Trophoblast cell (in vitro differentiated cells and primary cell): Measurements from ENCODE around the gene MCMBP.
A peak's percentile ranks its signal among the peaks of the same experiment; 100 is the strongest.
"Not testable (repeated sequence)": the region's sequence is repeated elsewhere in the genome, so short reads cannot be mapped to it uniquely, and the experiment has no call there.

Experiments
- DNase-seq, 2 donors: peaks; one replicate each; pipeline ENCODE4 v3.0.0-alpha.2; 2016
- H2AFZ ChIP-seq: 2 replicates; pipeline ENCODE4 v1.6.1; 2013; ENCODE audit warnings: low read length, moderate library complexity, mild to moderate bottlenecking; ENCODE audit not compliant: insufficient read depth, poor library complexity
- H2AK5ac ChIP-seq: 2 replicates; pipeline ENCODE4 v1.6.1; 2013; ENCODE audit warnings: mild to moderate bottlenecking, low read length
- H2BK120ac ChIP-seq: 2 replicates; pipeline ENCODE4 v1.6.1; 2013; ENCODE audit warnings: low read length, mild to moderate bottlenecking, moderate library complexity; ENCODE audit not compliant: insufficient read depth, poor library complexity
- H2BK12ac ChIP-seq: 2 replicates; pipeline ENCODE4 v1.6.1; 2013; ENCODE audit warnings: mild to moderate bottlenecking, low read length, moderate library complexity
- H2BK5ac ChIP-seq: 2 replicates; pipeline ENCODE4 v1.6.1; 2013; ENCODE audit warnings: low read length, low read depth, moderate library complexity, mild to moderate bottlenecking; ENCODE audit not compliant: poor library complexity
- H3K14ac ChIP-seq: 2 replicates; pipeline ENCODE4 v1.6.1; 2013; ENCODE audit warnings: mild to moderate bottlenecking, low read length
- H3K18ac ChIP-seq: 2 replicates; pipeline ENCODE4 v1.6.1; 2013; ENCODE audit warnings: mild to moderate bottlenecking, low read length
- H3K23ac ChIP-seq: 2 replicates; pipeline ENCODE4 v1.6.1; 2013; ENCODE audit warnings: low read length
- H3K27ac ChIP-seq: 2 replicates; pipeline ENCODE4 v1.5.1; 2013; ENCODE audit warnings: low read depth, mild to moderate bottlenecking, inconsistent platforms, low read length, moderate library complexity
- H3K27me3 ChIP-seq: 2 replicates; pipeline ENCODE4 v1.6.1; 2013; ENCODE audit warnings: inconsistent platforms, mild to moderate bottlenecking, low read length, moderate library complexity; ENCODE audit not compliant: insufficient read depth
- H3K36me3 ChIP-seq, 2 experiments: 1 replicate in 1 of 2; 2 replicates in 1 of 2; pipeline ENCODE4 v1.6.1; 2013; ENCODE audit warnings: low read length in 2 of 2, mild to moderate bottlenecking in 2 of 2, moderate library complexity in 1 of 2; ENCODE audit not compliant: insufficient read depth in 2 of 2, control insufficient read depth in 1 of 2
- H3K4ac ChIP-seq: 2 replicates; pipeline ENCODE4 v1.6.1; 2013; ENCODE audit warnings: low read depth, mild to moderate bottlenecking, low read length, moderate library complexity
- H3K4me1 ChIP-seq, 2 experiments: 1 replicate in 1 of 2; 2 replicates in 1 of 2; pipeline ENCODE4 v1.6.1; 2013; ENCODE audit warnings: low read length in 2 of 2, mild to moderate bottlenecking in 2 of 2, moderate library complexity in 1 of 2; ENCODE audit not compliant: insufficient read depth in 2 of 2, control insufficient read depth in 1 of 2
- H3K4me2 ChIP-seq: 2 replicates; pipeline ENCODE4 v1.6.1; 2013; ENCODE audit warnings: inconsistent platforms, mild to moderate bottlenecking, low read length, moderate library complexity
- H3K4me3 ChIP-seq: 2 replicates; pipeline ENCODE4 v1.5.1; 2013; ENCODE audit warnings: mild to moderate bottlenecking, low read depth, low read length, inconsistent platforms
- H3K79me1 ChIP-seq: one replicate; pipeline ENCODE4 v1.6.1; 2013; ENCODE audit warnings: low read length
- H3K79me2 ChIP-seq: 2 replicates; pipeline ENCODE4 v1.6.1; 2013; ENCODE audit warnings: low read length, mild to moderate bottlenecking; ENCODE audit not compliant: control insufficient read depth, insufficient read depth, poor library complexity
- H3K9ac ChIP-seq: 2 replicates; pipeline ENCODE4 v1.6.1; 2013; ENCODE audit warnings: mild to moderate bottlenecking, low read length
- H3K9me3 ChIP-seq: 2 replicates; pipeline ENCODE4 v1.6.1; 2013; ENCODE audit warnings: low read depth, mild to moderate bottlenecking, control low read depth, inconsistent platforms, low read length; ENCODE audit not compliant: insufficient read depth
- H4K12ac ChIP-seq: 2 replicates; pipeline ENCODE4 v1.6.1; 2013; ENCODE audit warnings: low read depth, mild to moderate bottlenecking, low read length, moderate library complexity
- H4K8ac ChIP-seq: 2 replicates; pipeline ENCODE4 v1.6.1; 2013; ENCODE audit warnings: low read depth, mild to moderate bottlenecking, low read length, moderate library complexity
- H4K91ac ChIP-seq: one replicate; pipeline ENCODE4 v1.6.1; 2013; ENCODE audit warnings: low read depth, mild to moderate bottlenecking, low read length, moderate library complexity
- WGBS: extraction: QIAGEN DNeasy Blood & Tissue Kit; methylation state at CpG from one replicate; pipeline ENCODE4 v1.1.7; 2013; ENCODE audit warnings: missing lambda C conversion rate; ENCODE audit not compliant: insufficient read length, insufficient coverage; ENCODE audit errors: extremely low coverage; 5-methylcytosine and 5-hydroxymethylcytosine counted together

Gene MCMBP

DNA sequence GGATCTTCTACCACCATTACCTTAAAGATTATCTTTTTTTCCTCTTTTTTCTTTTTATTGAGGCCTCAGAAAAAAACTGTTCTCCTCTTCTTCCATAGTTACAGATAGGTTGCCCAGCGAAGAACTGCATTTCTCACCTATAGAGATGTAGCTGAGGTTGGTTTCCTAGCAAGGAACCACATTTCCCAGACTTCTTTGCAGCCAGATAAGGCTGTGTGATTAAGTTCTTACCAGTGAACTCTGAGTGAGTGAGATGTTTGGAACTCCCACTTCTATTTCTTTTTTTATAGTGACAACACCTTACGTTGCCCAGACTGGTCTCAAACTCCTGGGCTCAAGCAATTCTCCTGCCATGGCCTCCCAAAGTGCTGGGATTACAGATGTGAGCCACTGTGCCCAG, 5.9 kb upstream of the MCMBP start:
- H2BK12ac ChIP-seq, result no peak overlapping the region
- WGBS, result no CpG with 5 or more reads among the region's 2 CpGs
- no peaks in the 10 kb centered on the region for H3K79me1 ChIP-seq
- no peak overlapping the region for H3K4me3 ChIP-seq
- H3K23ac ChIP-seq, result no peak overlapping the region
- no peaks in the 10 kb centered on the region for H3K79me2 ChIP-seq
- H3K27me3 ChIP-seq, result no peaks in the 10 kb centered on the region
- no peak overlapping the region for H2AFZ ChIP-seq
- H3K14ac ChIP-seq, result no peak overlapping the region
- H4K12ac ChIP-seq, result no peak overlapping the region
- H2AK5ac ChIP-seq, result no peak overlapping the region
- H3K9me3 ChIP-seq, result no peaks in the 10 kb centered on the region
- H3K4ac ChIP-seq, result no peak overlapping the region
- no peak overlapping the region for H3K18ac ChIP-seq
- peaks cover 0 to 3% of the 10 kb centered on the region in 2 experiments for H3K4me1 ChIP-seq
- DNase-seq, result no peak
- H3K4me2 ChIP-seq, result no peak overlapping the region
- H2BK120ac ChIP-seq, result no peak overlapping the region
- H4K91ac ChIP-seq, result no peak overlapping the region
- H2BK5ac ChIP-seq, result no peak overlapping the region
- no peak overlapping the region for H3K9ac ChIP-seq
- no peaks in the 10 kb centered on the region for H3K36me3 ChIP-seq
- no peak overlapping the region for H4K8ac ChIP-seq
- no peak overlapping the region for H3K27ac ChIP-seq

GRCh38 chr10:119872860-119873681, 428 bp upstream of the MCMBP start:
- Histone ChIP-seq H3K18ac (peak overlapping the region; percentile 2), H3K23ac (no peak overlapping the region), H2AK5ac (no peak overlapping the region), H3K4me2 (peak overlapping the region; percentile 100), H3K4ac (peak overlapping the region; percentile 5), H3K9me3 (no peaks in the 10 kb centered on the region), H2BK12ac (no peak overlapping the region), H2BK120ac (peak overlapping the region; percentile 9), H3K79me2 (peaks cover 24% of the 10 kb centered on the region), H4K12ac (peak overlapping the region; percentile 55), H4K91ac (no peak overlapping the region), H3K27me3 (no peaks in the 10 kb centered on the region), H3K4me3 (peak overlapping the region; percentile 89), H2AFZ (peak overlapping the region; percentile 67), H3K4me1 (no peaks in the 10 kb centered on the region), H2BK5ac (peak overlapping the region; percentile 89), H3K14ac (peak overlapping the region; percentile 38), H4K8ac (peak overlapping the region; percentile 80), H3K36me3 (no peaks in the 10 kb centered on the region), H3K79me1 (peaks cover 11% of the 10 kb centered on the region), H3K27ac (no peak overlapping the region), H3K9ac (peak overlapping the region; percentile 79)
- peak; percentile 77 to 88 for DNase-seq
- no CpG with 5 or more reads among the region's 75 CpGs for WGBS

- Histone ChIP-seq H2AK5ac (peak overlapping the region; percentile 36), H4K8ac (peak overlapping the region; percentile 72), H4K12ac (peak overlapping the region; percentile 14), H2AFZ (peak overlapping the region; percentile 76), H3K4me3 (peak overlapping the region; percentile 89), H3K9me3 (no peaks in the 10 kb centered on the region), H3K27ac (peak overlapping the region; percentile 79), H3K4me1 (no peaks in the 10 kb centered on the region), H3K14ac (peak overlapping the region; percentile 85), H3K79me1 (peaks cover 11% of the 10 kb centered on the region), H3K18ac (peak overlapping the region; percentile 85), H2BK120ac (peak overlapping the region; percentile 67), H3K4ac (peak overlapping the region; percentile 97), H2BK5ac (peak overlapping the region; percentile 89), H4K91ac (peak overlapping the region; percentile 95), H3K79me2 (peaks cover 27% of the 10 kb centered on the region), H3K27me3 (no peaks in the 10 kb centered on the region), H3K23ac (no peak overlapping the region), H2BK12ac (no peak overlapping the region), H3K36me3 (no peaks in the 10 kb centered on the region), H3K4me2 (peak overlapping the region; percentile 100), H3K9ac (peak overlapping the region; percentile 94)
- no CpG with 5 or more reads among the region's 56 CpGs for WGBS
- peak; percentile 46 to 72 for DNase-seq
Observed at GRCh38 chr10:119871881-119872609, 598 bp downstream of the MCMBP start.

DNA sequence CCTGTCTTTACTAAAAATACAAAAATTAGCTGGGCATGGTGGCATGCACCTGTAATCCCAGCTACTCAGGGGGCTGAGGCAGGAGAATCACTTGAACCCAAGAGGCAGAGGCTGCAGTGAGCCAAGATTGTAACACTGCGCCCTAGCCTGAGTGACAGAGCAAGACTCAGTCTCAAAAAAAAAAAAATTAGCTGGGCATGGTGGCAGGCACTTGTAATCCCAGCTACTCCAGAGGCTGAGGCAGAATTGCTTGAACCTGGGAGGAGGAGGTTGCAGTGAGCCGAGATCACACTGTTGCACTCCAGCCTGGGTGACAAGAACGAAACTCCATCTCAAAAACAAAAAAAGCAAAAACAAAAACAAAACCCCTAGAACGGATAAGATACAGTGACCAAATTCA, 3.2 kb downstream of the MCMBP start:
- Histone ChIP-seq H3K79me1 (peaks cover 11% of the 10 kb centered on the region), H3K4ac (peak overlapping the region; percentile 64), H3K79me2 (peaks cover 33% of the 10 kb centered on the region)
- not testable (repeated sequence) for DNase-seq, H4K12ac ChIP-seq, H3K9me3 ChIP-seq, H3K4me2 ChIP-seq, H3K9ac ChIP-seq, H3K27me3 ChIP-seq, H4K8ac ChIP-seq, H2AFZ ChIP-seq, H3K4me1 ChIP-seq, H2BK120ac ChIP-seq, H3K23ac ChIP-seq, H4K91ac ChIP-seq, H2AK5ac ChIP-seq, H3K27ac ChIP-seq, H2BK5ac ChIP-seq, H3K14ac ChIP-seq, H3K4me3 ChIP-seq, H2BK12ac ChIP-seq, H3K18ac ChIP-seq, H3K36me3 ChIP-seq
- WGBS, result no CpG with 5 or more reads among the region's 4 CpGs
